GM12892 (cell line): ENCODE results near the gene UNC5A.

Experiments
- POLR2A ChIP-seq: IDR thresholded peaks from 2 replicates; pipeline ENCODE4 v1.6.1; 2011; ENCODE audit warnings: low read depth, low read length, control low read depth
- POLR2AphosphoS5 ChIP-seq: IDR thresholded peaks from 2 replicates; pipeline ENCODE4 v1.6.1; 2011; ENCODE audit warnings: low read depth, low read length, control low read depth

DNA sequence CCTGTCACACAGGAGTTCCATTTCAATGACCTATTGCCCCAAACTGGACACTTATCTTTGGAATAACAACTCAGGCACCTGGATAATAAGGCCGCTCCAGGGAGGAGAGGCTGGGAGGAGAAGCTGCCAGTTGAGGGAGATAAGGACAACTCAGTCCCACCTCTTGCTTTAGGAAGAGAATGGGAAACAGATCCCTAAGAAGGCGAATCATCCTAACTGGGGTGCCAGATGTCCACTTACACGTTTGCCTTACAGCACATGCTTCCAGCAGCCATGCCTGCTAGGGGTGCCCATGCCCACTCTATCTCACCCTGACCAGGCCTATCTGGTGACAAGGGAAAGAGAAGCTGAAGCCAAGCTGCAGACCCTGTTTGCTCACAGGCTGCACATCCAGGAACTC lies 82.3 kb downstream of the UNC5A start:
- TF ChIP-seq POLR2A = no peak
- TF ChIP-seq POLR2AphosphoS5 = no peak
